Ramos (cell line): Measurements from ENCODE around the gene DNAH17.

Source experiments
- in situ Hi-C: fragments of 300-500 bp; cut with MboI; formaldehyde crosslinking; loops from one replicate; pipeline ENCODE4 v1.14.3; 2022; ENCODE audit warnings: low sequenced_read_pairs; ENCODE audit not compliant: unreplicated experiment

The DNAH17 gene, protein sequence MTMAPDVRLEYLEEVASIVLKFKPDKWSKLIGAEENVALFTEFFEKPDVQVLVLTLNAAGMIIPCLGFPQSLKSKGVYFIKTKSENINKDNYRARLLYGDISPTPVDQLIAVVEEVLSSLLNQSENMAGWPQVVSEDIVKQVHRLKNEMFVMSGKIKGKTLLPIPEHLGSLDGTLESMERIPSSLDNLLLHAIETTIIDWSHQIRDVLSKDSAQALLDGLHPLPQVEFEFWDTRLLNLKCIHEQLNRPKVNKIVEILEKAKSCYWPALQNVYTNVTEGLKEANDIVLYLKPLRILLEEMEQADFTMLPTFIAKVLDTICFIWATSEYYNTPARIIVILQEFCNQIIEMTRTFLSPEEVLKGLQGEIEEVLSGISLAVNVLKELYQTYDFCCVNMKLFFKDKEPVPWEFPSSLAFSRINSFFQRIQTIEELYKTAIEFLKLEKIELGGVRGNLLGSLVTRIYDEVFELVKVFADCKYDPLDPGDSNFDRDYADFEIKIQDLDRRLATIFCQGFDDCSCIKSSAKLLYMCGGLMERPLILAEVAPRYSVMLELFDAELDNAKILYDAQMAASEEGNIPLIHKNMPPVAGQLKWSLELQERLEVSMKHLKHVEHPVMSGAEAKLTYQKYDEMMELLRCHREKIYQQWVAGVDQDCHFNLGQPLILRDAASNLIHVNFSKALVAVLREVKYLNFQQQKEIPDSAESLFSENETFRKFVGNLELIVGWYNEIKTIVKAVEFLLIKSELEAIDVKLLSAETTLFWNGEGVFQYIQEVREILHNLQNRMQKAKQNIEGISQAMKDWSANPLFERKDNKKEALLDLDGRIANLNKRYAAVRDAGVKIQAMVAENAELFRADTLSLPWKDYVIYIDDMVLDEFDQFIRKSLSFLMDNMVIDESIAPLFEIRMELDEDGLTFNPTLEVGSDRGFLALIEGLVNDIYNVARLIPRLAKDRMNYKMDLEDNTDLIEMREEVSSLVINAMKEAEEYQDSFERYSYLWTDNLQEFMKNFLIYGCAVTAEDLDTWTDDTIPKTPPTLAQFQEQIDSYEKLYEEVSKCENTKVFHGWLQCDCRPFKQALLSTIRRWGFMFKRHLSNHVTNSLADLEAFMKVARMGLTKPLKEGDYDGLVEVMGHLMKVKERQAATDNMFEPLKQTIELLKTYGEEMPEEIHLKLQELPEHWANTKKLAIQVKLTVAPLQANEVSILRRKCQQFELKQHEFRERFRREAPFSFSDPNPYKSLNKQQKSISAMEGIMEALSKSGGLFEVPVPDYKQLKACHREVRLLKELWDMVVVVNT (N-terminal part only)

DNA sequence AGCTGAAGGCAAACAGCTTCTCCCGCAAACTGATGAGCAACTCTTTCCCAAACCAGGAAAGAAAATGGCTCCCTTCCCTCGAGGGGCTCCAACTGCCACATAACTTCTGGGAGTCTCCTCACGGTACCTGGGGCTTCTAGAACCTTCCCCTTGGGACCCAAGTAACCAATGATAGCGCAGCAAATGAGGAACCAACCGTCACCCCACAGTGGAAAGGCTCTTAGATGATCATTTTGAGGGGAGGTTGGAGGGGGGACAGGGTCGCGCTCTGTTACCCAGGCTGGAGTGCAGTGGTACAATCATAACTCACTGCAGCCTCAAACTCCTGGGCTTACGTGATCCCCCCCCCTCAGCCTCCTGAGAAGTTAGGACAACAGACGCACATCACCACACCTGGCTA lies at the start of gene DNAH17:
TSS of gene DNAH17 (minus strand) at position 101 of the 400 bp plus-strand sequence. CDS start 2,339 bp downstream, outside the sequence.
- in situ Hi-C loops: no loop called here

DNA sequence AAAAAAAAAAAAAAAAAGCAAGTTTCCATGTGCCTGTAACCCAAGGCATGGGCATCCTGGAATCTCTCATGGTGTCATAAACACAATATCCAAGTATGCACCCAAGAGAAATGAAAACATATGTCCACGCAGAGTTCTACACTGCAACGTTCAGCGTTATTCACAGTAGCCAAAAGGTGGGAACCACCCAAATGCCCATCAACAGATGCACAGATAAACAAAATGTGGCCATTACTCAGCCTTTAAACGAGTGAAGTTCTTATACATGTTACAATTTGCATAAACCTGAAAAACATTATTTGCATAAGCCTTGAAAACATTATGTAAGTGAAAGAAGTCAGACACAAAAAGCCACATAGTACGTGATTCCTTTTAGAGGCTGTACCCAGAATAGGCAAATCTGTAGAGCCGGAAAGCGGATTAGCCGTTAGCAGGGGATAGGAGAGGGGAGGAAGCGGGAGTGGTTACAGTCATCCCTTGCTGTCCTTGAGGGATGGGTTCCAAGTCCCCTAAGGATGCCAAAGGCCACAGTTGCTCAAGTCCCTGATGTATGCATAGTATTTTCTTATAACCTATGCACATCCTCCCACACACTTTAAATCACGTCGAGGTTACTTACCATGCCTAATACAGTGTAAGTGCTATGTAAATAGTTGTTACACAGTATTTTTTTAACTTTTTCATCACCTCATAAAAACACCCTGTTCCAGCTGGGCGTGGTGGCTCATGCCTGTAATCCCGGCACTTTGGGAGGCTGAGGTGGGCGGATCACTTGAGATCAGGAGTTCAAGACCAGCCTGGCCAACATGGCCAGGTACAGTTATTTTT lies 47.3 kb upstream of the DNAH17 start:
- in situ Hi-C loops: no loop called here

DNA sequence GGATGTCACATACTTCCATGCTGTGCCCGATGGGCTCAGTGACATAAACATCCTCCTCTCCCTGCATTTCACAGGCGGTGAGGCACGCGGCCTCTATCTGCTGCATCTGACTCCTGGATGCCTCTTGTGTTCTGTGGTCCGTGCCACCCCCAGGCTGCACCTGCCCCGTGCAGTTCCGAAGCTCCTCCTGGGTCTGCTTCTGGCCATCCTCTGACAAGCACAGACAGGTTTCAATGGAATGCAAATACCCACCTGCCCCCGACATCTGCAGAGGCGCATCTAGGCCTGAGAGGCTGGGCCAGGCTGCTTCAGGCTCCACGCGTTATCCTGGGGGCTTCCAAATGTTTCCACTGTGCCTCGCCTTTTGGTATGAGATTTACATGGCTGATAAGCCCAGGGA lies 46.3 kb upstream of the DNAH17 start:
- in situ Hi-C loops: no loop called here

DNA sequence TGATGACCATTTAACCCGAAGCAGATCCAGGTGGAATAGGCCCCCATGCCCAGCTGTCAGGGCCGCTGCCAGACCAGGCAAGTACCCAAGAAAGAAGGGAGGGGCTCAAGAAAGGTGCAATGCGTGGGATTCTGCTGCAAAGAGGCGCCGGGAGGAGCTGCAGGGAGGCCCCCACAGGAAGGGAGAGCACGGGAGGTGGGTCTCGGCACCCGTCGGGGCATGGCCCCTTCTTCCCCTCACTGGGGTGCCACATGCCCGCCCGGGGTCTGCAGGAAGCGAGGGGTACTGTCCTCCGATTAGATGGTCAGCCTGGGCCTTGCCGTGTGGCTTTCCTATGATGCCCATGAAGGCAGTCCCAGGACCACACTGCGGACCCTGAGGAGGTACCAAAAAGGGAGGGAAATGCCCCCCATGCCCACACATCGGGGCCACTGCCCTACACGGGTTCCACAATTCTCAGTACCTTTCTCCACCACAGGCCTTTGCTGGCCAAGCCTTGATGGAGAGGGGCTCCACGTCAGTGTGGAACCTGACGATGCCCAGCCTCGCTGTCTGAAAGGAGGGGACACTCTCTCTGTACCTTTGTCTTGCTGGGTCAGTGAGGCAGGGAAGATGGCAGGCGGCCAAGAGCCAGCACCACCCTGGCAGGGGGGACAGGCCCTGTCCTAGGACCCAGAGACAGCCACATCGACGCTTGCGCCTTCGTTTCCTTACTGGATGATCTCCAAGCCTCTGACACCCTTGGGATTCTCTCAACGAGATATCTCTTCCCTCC lies 45.5 kb upstream of the DNAH17 start:
- in situ Hi-C loops: no loop called here

DNA sequence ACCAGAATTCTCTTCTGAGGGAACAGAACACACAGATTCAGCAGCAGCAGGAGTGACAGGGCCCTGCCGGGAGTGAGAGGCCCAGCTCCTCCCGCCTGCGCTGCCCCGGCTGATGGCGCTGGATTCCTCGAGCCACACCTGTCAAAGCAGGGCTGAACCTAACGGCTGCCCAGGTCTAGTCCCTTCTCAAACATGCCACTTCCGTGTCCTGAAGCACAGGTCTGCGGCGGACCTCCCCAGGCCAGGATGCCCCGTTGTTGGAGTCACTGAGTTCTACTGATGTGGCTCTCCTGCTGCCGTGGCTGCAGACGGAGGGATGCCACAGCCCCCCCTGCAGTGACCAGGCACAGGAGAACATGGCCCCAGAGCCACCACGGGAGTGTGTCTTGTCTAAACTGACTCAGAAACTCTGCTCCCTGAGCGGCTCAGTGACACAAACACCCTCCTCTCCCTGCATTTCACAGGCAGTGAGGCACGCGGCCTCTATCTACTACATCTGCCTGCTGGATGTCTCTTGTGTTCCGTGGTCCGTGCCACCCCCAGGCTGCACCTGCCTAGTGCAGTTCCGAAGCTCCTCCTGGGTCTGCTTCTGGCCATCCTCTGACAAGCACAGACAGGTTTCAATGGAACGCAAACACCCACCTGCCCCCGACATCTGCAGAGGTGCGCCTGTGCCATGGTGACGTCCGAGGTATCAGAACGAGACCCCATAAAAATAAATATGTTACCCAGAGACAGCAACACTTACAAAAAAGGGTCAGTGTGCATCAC lies 44.7 kb upstream of the DNAH17 start:
- in situ Hi-C loops: no loop called here

DNA sequence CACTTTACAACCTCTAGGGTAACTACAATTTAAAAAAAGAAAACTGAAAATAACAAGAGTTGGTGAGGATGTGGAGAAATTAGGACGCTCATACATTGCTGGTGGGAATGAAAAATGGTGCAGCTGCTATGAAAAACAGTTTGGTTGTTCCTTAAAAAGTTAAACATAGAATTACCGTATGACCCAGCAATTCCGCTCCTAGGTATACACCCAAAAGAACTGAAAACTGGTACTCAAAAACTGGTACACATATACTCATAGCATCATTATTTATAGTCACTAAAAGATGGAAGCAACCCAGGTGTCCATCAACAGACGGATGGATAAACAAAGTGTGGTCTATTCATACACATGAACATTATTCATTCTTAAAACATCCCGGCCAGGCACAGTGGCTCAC lies 42.9 kb upstream of the DNAH17 start:
- in situ Hi-C loops: no loop called here

DNA sequence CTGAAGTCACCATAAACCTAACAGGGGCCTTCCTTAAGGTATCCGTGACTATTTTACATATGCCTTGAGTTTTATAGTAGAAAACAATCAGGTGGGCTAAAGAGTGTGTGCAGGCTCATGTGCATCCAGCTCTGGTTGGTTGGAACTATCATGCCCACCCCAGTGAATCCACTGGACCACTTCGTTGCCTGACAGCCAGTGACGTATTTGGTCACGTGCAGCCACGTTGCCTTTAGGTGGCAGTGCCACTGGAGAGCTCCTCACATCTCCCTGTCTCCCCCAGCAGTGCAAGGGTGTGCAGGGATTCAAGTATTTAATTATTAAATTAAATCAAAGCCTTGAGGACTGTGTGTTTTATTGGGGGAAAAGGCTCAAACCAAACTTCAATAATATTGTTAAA lies 42.1 kb upstream of the DNAH17 start:
- in situ Hi-C loops: no loop called here

DNA sequence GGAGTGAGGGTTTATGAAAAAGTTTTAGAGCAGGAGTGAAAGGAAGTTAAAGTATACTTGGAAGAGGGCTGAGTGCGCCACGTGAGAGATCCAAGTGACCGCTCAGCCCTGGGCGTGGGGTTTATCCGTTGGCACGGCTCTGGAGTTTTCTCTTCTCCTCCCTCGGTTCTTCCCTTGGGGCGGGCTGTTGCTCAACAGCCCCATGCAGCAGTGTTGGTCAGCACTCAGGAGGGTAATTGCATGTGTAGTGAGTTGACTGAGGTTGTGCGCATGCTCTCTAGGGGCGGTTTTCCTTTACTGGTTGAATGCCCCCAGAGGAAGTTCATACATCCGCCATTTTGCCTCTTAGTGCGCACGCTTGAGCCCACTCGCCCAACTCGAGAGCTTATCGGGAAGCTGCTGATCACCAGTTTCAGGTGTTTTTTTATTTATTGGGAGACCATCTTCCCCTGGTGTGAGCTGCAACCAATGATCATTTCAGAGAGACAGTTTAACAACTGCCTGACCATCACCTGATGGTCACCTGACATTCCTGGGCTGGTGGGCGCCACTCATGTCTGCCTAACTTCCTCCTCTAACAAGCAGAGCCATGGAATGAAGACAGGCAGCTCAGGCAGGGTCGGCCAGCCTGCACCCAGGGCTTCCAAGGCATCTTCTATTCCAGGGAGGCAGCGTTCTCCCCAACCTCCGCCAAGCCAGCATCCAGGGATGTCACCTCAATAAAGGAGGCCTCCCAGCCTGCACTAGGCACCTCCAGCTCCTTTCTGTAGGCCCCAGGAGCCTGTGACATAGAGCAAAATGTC lies 41.3 kb upstream of the DNAH17 start:
- in situ Hi-C loops: no loop called here

DNA sequence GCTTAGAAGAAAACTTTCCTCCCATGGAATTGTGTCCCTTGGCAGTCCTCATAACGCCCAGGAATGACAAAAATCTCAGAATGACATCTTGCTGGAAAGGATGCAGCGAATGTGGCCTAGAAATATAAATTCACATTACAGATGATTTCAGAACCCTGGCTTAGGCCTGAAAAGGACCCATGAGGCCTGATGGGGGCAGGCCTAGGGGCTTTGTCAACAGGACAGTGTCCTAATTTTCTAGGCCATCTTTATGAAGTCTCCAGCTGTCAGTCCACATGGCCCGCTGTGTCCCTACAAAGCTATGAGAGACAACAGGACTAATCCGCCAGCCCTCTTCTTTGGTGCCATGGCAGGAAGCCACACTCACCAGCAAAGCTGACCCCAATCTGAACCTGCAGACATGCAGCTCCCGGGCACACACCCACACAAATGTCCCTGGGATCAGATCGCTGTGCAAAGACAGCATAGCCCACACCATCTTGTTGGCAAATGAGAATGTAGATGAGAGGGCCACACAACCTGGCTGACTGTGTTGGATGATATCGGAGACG lies 40.4 kb upstream of the DNAH17 start:
- in situ Hi-C loops: no loop called here

DNA sequence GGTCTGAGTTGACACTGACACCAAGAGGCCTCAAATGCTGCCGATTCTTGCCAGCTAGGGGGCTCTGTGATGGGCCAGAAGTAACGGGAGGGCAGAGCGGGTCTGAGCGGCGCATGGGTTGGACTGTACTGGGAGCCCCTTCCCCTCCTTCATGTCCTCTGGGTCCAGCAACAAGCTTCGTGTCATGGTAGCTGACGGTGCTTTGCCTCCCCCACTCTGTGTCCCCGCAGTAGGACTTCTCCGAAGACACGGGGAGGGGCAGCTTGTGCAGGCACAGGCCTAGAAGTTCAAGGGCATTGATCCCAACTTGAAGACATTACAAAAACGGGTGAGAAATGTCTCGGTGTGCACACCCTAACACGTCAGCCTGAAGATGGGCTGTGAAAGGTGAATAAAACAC lies 39.8 kb upstream of the DNAH17 start:
- in situ Hi-C loops: no loop called here

DNA sequence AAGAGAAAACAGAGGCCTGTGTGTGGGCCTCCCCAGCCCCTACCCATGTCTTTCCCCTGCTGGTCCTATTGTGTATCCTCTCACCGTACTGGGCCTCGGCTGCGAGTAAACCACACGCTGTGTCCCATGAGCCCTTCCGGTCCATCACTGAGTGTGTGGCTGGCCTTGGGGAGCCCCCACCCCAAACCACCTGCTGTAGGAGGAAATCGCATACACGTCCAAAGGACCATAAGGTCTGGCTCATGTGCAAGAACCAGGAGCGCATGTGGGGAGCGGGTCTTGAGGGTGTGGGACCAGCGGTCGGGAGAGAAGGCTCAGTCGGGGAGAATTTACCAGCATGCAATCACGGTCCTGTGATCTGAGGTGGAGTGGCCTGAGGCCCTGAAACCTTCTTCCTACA lies 38.4 kb upstream of the DNAH17 start:
- in situ Hi-C loops: no loop called here

DNA sequence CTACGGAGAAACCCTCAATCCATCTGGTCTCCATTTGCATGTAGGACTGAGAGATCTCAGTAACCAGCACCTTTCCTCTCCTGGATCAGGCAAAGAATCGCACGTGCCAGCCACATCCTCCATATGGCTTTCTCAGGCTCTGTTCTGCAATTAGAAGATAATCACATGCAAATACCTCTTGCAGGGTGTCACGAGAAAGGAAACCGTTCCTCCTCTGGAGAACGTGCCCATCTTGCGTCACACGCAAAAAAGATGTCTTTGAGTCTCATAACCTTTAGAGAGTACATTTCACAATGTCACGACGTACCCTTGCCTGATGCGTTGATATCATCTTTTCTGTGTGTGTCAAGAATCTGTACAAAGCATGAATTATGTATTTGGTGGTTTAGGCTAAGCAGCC lies 36.2 kb upstream of the DNAH17 start:
- in situ Hi-C loops: no loop called here

DNA sequence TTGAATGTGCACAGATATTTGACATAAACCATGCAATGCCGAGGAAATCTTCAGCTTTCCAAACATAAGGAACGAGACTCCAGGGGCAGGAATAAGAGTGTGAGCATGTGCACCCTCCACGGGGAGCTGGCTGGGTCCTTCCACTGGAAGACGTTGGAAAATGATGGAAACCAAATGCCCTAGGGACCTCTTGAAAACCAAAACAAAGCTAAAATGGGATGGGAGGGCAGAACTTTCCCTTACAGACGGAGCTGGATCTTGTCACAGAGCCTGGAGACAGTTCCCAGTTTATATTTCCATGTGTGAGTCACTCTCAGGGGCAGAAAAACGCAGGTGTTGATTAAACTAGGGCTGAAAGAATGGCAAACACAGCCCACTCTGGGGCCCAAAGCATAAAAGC lies 34.4 kb upstream of the DNAH17 start:
- in situ Hi-C loops: no loop called here

DNA sequence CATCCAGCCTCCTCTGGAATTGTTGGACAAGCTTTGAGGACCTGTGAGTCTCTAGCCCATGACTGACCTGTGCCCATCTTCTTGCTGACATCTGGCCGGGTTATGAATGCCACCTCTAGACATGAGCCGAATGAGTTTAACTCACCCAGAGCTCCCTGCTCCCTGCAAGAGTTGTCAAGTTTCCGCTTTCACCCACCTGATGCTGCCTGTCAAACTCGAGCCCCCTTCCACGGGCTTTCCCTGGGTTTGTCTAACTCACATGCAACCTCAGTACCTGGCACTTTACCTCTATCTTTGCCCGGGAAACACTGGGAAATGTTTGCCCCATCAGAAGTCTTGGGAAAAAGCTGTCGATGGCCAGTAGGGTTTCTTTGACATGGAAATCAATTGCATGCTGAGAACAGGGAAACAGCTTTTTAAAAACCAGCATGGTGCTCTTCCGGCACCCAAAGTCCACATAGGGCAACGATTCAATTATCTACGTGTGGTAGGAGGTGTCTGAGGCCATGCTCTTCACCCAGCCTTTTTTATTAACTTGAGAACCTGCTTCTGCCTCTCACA lies 33.8 kb upstream of the DNAH17 start:
- in situ Hi-C loops: no loop called here

DNA sequence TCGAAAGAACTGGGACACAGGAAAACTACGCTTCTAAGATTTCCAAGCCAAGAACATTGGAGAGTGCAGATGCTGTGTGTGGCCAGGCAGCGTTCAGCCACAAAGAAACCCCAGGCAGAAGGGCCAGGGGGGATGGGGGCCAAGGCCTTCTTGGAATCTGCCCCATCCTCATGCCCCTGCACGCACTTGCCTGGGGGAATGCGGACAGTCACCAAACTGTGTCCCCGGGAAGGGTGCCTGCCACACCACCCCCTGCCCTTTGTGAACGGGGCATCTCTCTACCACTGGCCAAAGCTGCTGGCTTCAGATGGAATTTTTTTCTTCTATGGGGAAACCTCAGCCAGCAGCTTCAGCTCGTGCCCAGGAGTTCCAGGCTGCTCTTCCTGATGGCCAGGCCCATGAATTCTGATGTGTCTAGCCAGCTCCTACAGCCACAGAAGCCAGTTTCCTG lies 32.0 kb upstream of the DNAH17 start:
- in situ Hi-C loops: no loop called here

DNA sequence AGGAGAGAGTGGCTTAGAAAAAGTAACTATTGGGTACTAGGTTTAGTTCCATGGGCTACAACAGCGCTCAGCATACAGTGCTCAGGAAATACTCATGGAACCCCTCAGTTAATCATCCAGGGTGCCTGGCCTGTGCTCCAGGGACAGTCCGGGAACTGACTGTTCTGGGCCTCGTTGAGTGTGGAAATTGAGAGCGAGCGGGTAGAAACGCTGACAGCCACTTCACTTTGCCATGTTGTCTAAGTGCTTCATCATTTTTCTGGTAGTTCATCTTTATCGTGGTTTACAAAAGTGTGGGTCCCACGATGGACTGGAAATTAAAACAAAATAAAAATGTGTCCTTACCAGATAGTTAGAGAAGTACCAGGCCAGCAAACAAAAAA lies 31.6 kb upstream of the DNAH17 start:
- in situ Hi-C loops: no loop called here
